NCI-H526 treated with DMSO at 0.1 percent for 48 hours (cell line): ENCODE data around the gene CCDC88C.

Experiments
- DNase-seq: peaks from one replicate; lab custom pipeline; 2025; lab: John Stamatoyannopoulos, UW

CCDC88C gene

GRCh38 chr14:91380123-91380522 is 37.5 kb downstream of the CCDC88C start:
- DNase-seq: no peak

GRCh38 chr14:91379579-91379932 is 38.1 kb downstream of the CCDC88C start:
- no peak for DNase-seq

- DNase-seq: no peak
Measured at GRCh38 chr14:91378930-91379578, 38.6 kb downstream of the CCDC88C start.

GRCh38 chr14:91377700-91378652 is 39.6 kb downstream of the CCDC88C start:
- DNase-seq: no peak

GRCh38 chr14:91376547-91377477 is 40.8 kb downstream of the CCDC88C start:
- DNase-seq: no peak

GRCh38 chr14:91375720-91376452 is 41.7 kb downstream of the CCDC88C start:
- DNase-seq: no peak

- DNase-seq: no peak
Measured at GRCh38 chr14:91374879-91375702, 42.5 kb downstream of the CCDC88C start.

GRCh38 chr14:91374287-91374878 is 43.2 kb downstream of the CCDC88C start:
- DNase-seq: no peak

GRCh38 chr14:91373591-91374254 is 43.9 kb downstream of the CCDC88C start:
- DNase-seq: no peak

GRCh38 chr14:91372671-91373495 is 44.7 kb downstream of the CCDC88C start:
- DNase-seq: no peak

GRCh38 chr14:91371990-91372375 is 45.6 kb downstream of the CCDC88C start:
- DNase-seq: no peak

GRCh38 chr14:91371011-91371989 is 46.3 kb downstream of the CCDC88C start:
- no peak for DNase-seq

- no peak for DNase-seq
Measured at GRCh38 chr14:91369628-91370445, 47.8 kb downstream of the CCDC88C start.

- no peak for DNase-seq
Measured at GRCh38 chr14:91368776-91369416, 48.7 kb downstream of the CCDC88C start.

GRCh38 chr14:91367173-91368171 is 50.1 kb downstream of the CCDC88C start:
- DNase-seq: no peak
